ENCODE data around the gene CFAP65.

- TF ChIP-seq CTCF (IDR thresholded peaks at IDR 0.05) (no peak), POLR2A (IDR thresholded peaks at IDR 0.05) (no peak), POLR2AphosphoS5 (IDR thresholded peaks at IDR 0.05) (no peak), EP300 (IDR thresholded peaks at IDR 0.05) (no peak)
Observed at GRCh38 chr2:218988650-218989049, 52.7 kb downstream of the CFAP65 start.

Data from upper lobe of left lung (tissue), 4 donors.